WTC11 (cell line): ENCODE data around the gene MUCL1. TPM values are rescaled to one million over a fixed set of nuclear protein-coding genes. Genes with fewer than 3 reads are reported as not detected.

Experiments used
- ATAC-seq: fragments of 200-7000 bp; cut with Tn5 transposase; 2 replicates; pipeline ENCODE4 v1.10.0; 2021; ENCODE audit warnings: mild to moderate bottlenecking, moderate library complexity
- CTCF ChIA-PET: fragments of 300-600 bp; sonication (Branson Sonifier 250); formaldehyde crosslinking; loops from one replicate; lab custom pipeline; 2021; ENCODE audit warnings: antibody characterized with exemption; lab: Charles Lee
- POLR2A ChIA-PET: fragments of 350-600 bp; sonication (Branson Sonifier 250); formaldehyde crosslinking; loops from one replicate; lab custom pipeline; 2021; ENCODE audit warnings: antibody characterized with exemption; lab: Charles Lee
- DNase-seq: peaks from one replicate; pipeline ENCODE4 v3.0.0; 2021; ENCODE audit warnings: low spot score
- H3K27ac Mint-ChIP-seq: 2 replicates; pipeline ENCODE4 v1.8.0; 2021; ENCODE audit warnings: mixed read lengths
- H3K27me3 Mint-ChIP-seq: 2 replicates; pipeline ENCODE4 v1.8.0; 2021; ENCODE audit warnings: low read depth, mild to moderate bottlenecking, moderate library complexity, mixed read lengths
- H3K36me3 Mint-ChIP-seq: 2 replicates; pipeline ENCODE4 v1.8.0; 2021; ENCODE audit warnings: mixed read lengths
- H3K4me1 Mint-ChIP-seq: 2 replicates; pipeline ENCODE4 v1.8.0; 2022; ENCODE audit warnings: mixed read lengths
- H3K4me3 Mint-ChIP-seq: 2 replicates; pipeline ENCODE4 v1.8.0; 2021; ENCODE audit warnings: mild to moderate bottlenecking, moderate library complexity, mixed read lengths
- H3K9me3 Mint-ChIP-seq: 2 replicates; pipeline ENCODE4 v1.8.0; 2021; ENCODE audit warnings: mixed read lengths
- ATF3 ChIP-seq: sonication (generic); formaldehyde crosslinking; conservative IDR thresholded peaks from 2 replicates; pipeline ENCODE4 v1.8.1; 2022; ENCODE audit warnings: mild to moderate bottlenecking, missing genetic modification reagents
- ELF4 ChIP-seq: sonication (generic); formaldehyde crosslinking; IDR thresholded peaks from 2 replicates; pipeline ENCODE4 v1.8.1; 2022; ENCODE audit warnings: low read depth, mild to moderate bottlenecking, moderate library complexity, missing genetic modification reagents
- ESRRA ChIP-seq: sonication (generic); formaldehyde crosslinking; IDR thresholded peaks from 2 replicates; pipeline ENCODE4 v1.8.1; 2022; ENCODE audit warnings: mild to moderate bottlenecking, missing genetic modification reagents, borderline replicate concordance
- FOXP1 ChIP-seq: sonication (generic); formaldehyde crosslinking; IDR thresholded peaks from 2 replicates; pipeline ENCODE4 v1.8.0; 2022; ENCODE audit warnings: missing genetic modification reagents, mild to moderate bottlenecking, moderate library complexity, borderline replicate concordance
- GABPB1 ChIP-seq: sonication (generic); formaldehyde crosslinking; IDR thresholded peaks from 2 replicates; pipeline ENCODE4 v1.8.1; 2023; ENCODE audit warnings: mild to moderate bottlenecking, missing genetic modification reagents
- GRHL2 ChIP-seq: fragments of 250-450 bp; sonication (Bioruptor Pico); IDR thresholded peaks from 2 replicates; pipeline ENCODE4 v1.8.0; 2022; ENCODE audit warnings: mild to moderate bottlenecking, moderate library complexity; ENCODE audit not compliant: insufficient replicate concordance, severe bottlenecking
- HMGA2 ChIP-seq: fragments of 250-450 bp; sonication (Bioruptor Pico); IDR thresholded peaks from 2 replicates; pipeline ENCODE4 v1.4.0; 2021; ENCODE audit warnings: mild to moderate bottlenecking, moderate library complexity
- KAT7 ChIP-seq: sonication (generic); formaldehyde crosslinking; IDR thresholded peaks from 2 replicates; pipeline ENCODE4 v1.8.1; 2023; ENCODE audit warnings: missing genetic modification reagents, mild to moderate bottlenecking, borderline replicate concordance
- MAX ChIP-seq: sonication (generic); formaldehyde crosslinking; IDR thresholded peaks from 2 replicates; pipeline ENCODE4 v1.8.0; 2022; ENCODE audit warnings: mild to moderate bottlenecking, missing genetic modification reagents
- PRDM15 ChIP-seq: sonication (generic); formaldehyde crosslinking; IDR thresholded peaks from 2 replicates; pipeline ENCODE4 v1.8.0; 2022; ENCODE audit warnings: missing genetic modification reagents
- RELA ChIP-seq: sonication (generic); formaldehyde crosslinking; IDR thresholded peaks from 2 replicates; pipeline ENCODE4 v1.8.1; 2022; ENCODE audit warnings: missing genetic modification reagents, mild to moderate bottlenecking, borderline replicate concordance
- SMAD3 ChIP-seq: sonication (generic); formaldehyde crosslinking; IDR thresholded peaks from 2 replicates; pipeline ENCODE4 v1.8.0; 2022; ENCODE audit warnings: missing genetic modification reagents, mild to moderate bottlenecking, borderline replicate concordance
- SMAD4 ChIP-seq: sonication (generic); formaldehyde crosslinking; IDR thresholded peaks from 2 replicates; pipeline ENCODE4 v1.8.0; 2022; ENCODE audit warnings: mild to moderate bottlenecking, missing genetic modification reagents
- ZNF121 ChIP-seq: sonication (generic); formaldehyde crosslinking; IDR thresholded peaks from 2 replicates; pipeline ENCODE4 v1.8.0; 2023; ENCODE audit warnings: missing genetic modification reagents
- ZNF263 ChIP-seq: sonication (generic); formaldehyde crosslinking; IDR thresholded peaks from 2 replicates; pipeline ENCODE4 v1.8.1; 2022; ENCODE audit warnings: low read depth, mild to moderate bottlenecking, moderate library complexity, missing genetic modification reagents
- ZNF423 ChIP-seq: fragments of 250-450 bp; sonication (Bioruptor Pico); IDR thresholded peaks from 2 replicates; pipeline ENCODE4 v2.1.2; 2022; ENCODE audit warnings: mild to moderate bottlenecking, moderate library complexity
- ZNF425 ChIP-seq: fragments of 250-450 bp; sonication (Bioruptor Pico); conservative IDR thresholded peaks from 2 replicates; pipeline ENCODE4 v1.9.0; 2021; ENCODE audit warnings: mild to moderate bottlenecking
- total RNA-seq: library from RNA; stranded (reverse); gene quantifications from 3 replicates; pipeline ENCODE4 v1.2.3, GENCODE V29; 2021
- TF ChIP-seq, protein P1 (sequence below): sonication (generic); formaldehyde crosslinking; IDR thresholded peaks from 2 replicates; pipeline ENCODE4 v1.8.1; 2023; ENCODE audit warnings: mild to moderate bottlenecking, missing genetic modification reagents
- TF ChIP-seq, protein P2 (sequence below): fragments of 250-450 bp; sonication (Bioruptor Pico); IDR thresholded peaks from 2 replicates; pipeline ENCODE4 v1.9.0; 2021; ENCODE audit warnings: mild to moderate bottlenecking
- TF ChIP-seq, protein P3 (sequence below): sonication (generic); formaldehyde crosslinking; IDR thresholded peaks from 2 replicates; pipeline ENCODE4 v1.8.1; 2022; ENCODE audit warnings: mild to moderate bottlenecking, moderate library complexity, missing genetic modification reagents

The MUCL1 gene
- total RNA-seq, 1 experiment from 2014 or later = not detected

DNA sequence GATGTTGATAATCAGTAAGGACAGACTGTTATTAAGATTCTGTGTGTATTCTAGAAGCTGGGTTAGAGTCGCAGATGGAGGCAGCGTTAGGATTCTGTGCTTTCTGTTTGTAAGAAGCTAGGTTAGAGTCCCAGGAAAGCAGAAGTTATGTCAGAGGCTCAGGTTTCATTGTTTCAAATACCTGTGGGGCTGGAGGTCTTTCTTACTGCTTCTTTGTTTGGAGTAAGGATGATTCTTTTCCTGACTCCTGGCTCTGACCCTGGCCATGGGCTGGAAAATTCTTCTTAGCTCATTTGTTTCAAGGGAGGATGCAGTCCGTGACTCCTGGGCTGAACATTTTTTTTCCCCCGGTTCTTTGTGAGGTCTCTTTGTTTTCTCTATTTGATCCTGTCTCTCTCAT lies 5.2 kb downstream of the MUCL1 start (continued):
- no peak for TF ChIP-seq GRHL2 (CRISPR knock-in tag)

GRCh38 chr12:54861927-54862326 lies 7.6 kb downstream of the MUCL1 start:
- H3K27ac Mint-ChIP-seq = no peak overlapping the region
- H3K4me1 Mint-ChIP-seq = peaks cover 46% of the 10 kb centered on the region
- ATAC-seq (no peak), DNase-seq (no peak)
- H3K36me3 Mint-ChIP-seq = no peaks in the 10 kb centered on the region
- ChIA-PET POLR2A (no interaction called here), CTCF (no interaction called here)
- peaks cover 47% of the 10 kb centered on the region for H3K27me3 Mint-ChIP-seq
- no peak overlapping the region for H3K4me3 Mint-ChIP-seq
- peaks cover 8% of the 10 kb centered on the region for H3K9me3 Mint-ChIP-seq
- TF ChIP-seq SMAD4 (no peak), ATF3 (CRISPR knock-in tag) (no peak), MAX (CRISPR knock-in tag) (no peak), ESRRA (CRISPR knock-in tag) (no peak), HMGA2 (CRISPR knock-in tag) (no peak), RELA (no peak), FOXP1 (CRISPR knock-in tag) (no peak), ZNF423 (CRISPR knock-in tag) (no peak), ZNF425 (CRISPR knock-in tag) (no peak), PRDM15 (CRISPR knock-in tag) (no peak), SMAD3 (no peak)
- TF ChIP-seq, protein P1, sequence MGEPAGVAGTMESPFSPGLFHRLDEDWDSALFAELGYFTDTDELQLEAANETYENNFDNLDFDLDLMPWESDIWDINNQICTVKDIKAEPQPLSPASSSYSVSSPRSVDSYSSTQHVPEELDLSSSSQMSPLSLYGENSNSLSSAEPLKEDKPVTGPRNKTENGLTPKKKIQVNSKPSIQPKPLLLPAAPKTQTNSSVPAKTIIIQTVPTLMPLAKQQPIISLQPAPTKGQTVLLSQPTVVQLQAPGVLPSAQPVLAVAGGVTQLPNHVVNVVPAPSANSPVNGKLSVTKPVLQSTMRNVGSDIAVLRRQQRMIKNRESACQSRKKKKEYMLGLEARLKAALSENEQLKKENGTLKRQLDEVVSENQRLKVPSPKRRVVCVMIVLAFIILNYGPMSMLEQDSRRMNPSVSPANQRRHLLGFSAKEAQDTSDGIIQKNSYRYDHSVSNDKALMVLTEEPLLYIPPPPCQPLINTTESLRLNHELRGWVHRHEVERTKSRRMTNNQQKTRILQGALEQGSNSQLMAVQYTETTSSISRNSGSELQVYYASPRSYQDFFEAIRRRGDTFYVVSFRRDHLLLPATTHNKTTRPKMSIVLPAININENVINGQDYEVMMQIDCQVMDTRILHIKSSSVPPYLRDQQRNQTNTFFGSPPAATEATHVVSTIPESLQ = no peak
- TF ChIP-seq, protein P2, sequence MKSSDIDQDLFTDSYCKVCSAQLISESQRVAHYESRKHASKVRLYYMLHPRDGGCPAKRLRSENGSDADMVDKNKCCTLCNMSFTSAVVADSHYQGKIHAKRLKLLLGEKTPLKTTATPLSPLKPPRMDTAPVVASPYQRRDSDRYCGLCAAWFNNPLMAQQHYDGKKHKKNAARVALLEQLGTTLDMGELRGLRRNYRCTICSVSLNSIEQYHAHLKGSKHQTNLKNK (CRISPR knock-in tag) = no peak

- H3K27me3 Mint-ChIP-seq = peaks cover 28% of the 10 kb centered on the region
- no peak overlapping the region; the same call in 1 of the 2 replicates for H3K27ac Mint-ChIP-seq
- no peaks in the 10 kb centered on the region for H3K36me3 Mint-ChIP-seq
- ChIA-PET POLR2A (no interaction called here), CTCF (interaction anchor here (1.8 kb wide), 1 partner anchor 10 kb away, joined by 4 read pairs; the partner anchor contains the start of gene MUCL1)
- peaks cover 8% of the 10 kb centered on the region for H3K9me3 Mint-ChIP-seq
- H3K4me3 Mint-ChIP-seq = no peak overlapping the region
- H3K4me1 Mint-ChIP-seq = peaks cover 36% of the 10 kb centered on the region
- no peak for DNase-seq
- no peak for ATAC-seq
- TF ChIP-seq ZNF121 (no peak), FOXP1 (CRISPR knock-in tag) (no peak), SMAD4 (no peak), MAX (CRISPR knock-in tag) (no peak), ELF4 (CRISPR knock-in tag) (no peak), ZNF263 (CRISPR knock-in tag) (no peak), KAT7 (CRISPR knock-in tag) (no peak), GABPB1 (CRISPR knock-in tag) (no peak), GRHL2 (CRISPR knock-in tag) (no peak)
- TF ChIP-seq, protein P3, sequence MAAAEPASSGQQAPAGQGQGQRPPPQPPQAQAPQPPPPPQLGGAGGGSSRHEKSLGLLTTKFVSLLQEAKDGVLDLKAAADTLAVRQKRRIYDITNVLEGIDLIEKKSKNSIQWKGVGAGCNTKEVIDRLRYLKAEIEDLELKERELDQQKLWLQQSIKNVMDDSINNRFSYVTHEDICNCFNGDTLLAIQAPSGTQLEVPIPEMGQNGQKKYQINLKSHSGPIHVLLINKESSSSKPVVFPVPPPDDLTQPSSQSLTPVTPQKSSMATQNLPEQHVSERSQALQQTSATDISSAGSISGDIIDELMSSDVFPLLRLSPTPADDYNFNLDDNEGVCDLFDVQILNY (CRISPR knock-in tag) = no peak
These were observed 9.8 kb downstream of the MUCL1 start for GRCh38 chr12:54863948-54864618.
